Fibroblast of gingiva (primary cell): ENCODE results near the gene CADPS2.
A peak's percentile ranks its signal among the peaks of the same experiment; 100 is the strongest.

ENCODE experiments used
- DNase-seq: peaks from one replicate; pipeline ENCODE4 v3.0.0-alpha.2; 2011; ENCODE audit warnings: low read depth

The CADPS2 gene

GRCh38 chr7:122521767-122522166 lies 364.5 kb downstream of the CADPS2 start:
- no peak for DNase-seq

DNA sequence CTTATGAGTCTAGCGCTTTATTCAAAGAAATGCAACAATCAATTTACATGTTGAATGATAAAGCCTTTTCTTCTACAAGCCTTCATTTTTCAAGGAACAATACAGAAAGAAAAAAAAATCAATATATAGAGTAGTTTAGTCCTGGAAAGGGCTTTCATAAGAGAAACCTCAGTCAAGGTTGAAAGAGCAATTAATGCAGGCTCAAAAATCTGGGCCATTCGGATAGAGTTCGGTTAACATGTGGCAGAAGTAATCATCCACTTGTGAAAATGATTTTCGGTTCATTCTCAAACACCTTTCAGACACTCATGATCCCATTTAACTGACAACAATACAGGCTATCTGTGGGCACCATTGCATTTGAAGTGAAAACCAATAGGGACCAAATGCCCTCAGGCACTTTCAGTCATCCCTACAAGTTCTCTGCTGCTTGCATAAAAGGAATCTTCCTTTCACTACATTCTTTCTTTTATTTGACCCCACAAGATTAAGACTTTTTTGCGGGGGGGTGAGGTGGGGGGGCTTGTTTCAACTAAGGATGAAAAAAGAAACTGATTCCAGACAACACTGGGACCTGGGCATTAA lies 365.2 kb downstream of the CADPS2 start:
- no peak for DNase-seq

GRCh38 chr7:122518488-122518887 lies 367.8 kb downstream of the CADPS2 start:
- no peak for DNase-seq

DNA sequence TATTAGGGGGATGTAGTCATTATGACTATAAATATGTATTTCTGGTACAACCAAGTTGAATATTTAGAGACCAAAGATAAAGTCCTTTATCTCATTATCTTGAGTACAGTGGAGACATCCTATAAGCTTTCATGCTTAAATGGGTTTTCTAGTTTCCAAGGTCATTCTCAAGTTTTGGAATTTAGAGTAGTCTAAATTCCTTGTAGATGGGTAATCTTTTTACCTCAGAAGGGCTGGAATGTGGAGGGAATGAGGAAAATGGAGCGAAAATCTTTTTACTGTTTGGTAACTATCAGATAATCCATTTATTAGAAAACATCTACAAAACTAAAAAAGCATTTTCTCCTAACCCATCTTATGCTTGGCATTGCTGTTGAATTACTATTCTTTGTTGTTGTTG lies 368.7 kb downstream of the CADPS2 start:
- no peak for DNase-seq

GRCh38 chr7:122515404-122515803 lies 370.9 kb downstream of the CADPS2 start:
- no peak for DNase-seq

DNA sequence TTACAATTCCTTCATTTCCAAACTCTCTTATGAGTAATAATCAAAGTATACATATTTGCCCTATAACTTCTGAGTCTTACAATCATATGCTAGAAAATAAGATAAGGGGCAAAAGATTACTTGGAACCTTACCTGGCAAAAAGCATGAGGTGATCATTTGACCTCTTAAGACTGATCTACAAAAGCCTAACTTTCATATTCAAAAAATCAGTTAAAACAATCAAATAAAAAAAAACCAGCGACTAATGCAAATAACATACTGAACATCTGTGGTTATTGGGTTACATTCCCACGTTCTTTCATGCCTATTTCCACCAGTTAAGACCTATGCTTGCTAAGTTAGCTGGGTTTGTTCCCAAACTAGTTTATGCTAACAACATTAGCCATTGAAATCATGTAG lies 375.0 kb downstream of the CADPS2 start:
- no peak for DNase-seq

DNA sequence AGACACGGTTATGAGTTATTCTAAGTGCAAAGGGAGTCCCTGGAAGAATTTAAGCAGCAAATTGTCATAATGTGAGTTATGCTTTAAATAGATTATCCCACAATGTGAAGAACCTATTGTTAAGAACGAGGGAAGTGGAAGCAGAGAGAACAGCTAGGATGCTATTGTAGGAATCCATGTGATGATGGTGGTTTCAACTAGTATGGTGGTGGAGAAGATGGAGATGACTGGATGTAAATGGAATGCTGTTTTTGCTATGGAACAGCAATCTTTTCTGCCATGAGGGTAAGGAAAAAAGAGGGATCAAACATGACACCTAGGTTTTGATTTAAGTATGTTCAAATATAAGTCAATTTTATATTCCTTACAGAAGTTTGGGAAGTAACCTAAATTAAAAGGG lies 378.7 kb downstream of the CADPS2 start:
- DNase-seq = no peak

DNA sequence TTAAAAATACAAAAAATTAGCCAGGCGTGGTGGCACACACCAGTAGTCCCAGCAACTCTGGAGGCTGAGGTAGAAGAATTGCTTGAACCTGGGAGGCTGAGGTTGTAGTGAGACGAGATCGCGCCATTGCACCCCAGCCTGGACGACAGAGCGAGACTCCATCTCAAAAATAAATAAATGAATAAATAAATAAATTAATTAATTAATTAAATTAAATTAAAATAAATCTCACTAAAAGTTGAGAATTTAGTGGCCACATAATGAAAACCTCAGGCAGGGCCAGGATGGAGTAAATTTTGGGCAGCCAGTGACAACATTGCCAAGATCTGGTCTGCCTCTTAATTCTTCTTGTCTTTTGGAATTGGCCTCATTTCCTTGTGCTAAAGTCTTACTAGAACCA lies 394.3 kb downstream of the CADPS2 start:
- no peak for DNase-seq

- no peak for DNase-seq
Measured at GRCh38 chr7:122488241-122488640, 398.0 kb downstream of the CADPS2 start.

- no peak for DNase-seq
Measured at GRCh38 chr7:122487131-122487530, 399.1 kb downstream of the CADPS2 start.

GRCh38 chr7:122485856-122486255 lies 400.4 kb downstream of the CADPS2 start:
- DNase-seq = peak; percentile 30

DNA sequence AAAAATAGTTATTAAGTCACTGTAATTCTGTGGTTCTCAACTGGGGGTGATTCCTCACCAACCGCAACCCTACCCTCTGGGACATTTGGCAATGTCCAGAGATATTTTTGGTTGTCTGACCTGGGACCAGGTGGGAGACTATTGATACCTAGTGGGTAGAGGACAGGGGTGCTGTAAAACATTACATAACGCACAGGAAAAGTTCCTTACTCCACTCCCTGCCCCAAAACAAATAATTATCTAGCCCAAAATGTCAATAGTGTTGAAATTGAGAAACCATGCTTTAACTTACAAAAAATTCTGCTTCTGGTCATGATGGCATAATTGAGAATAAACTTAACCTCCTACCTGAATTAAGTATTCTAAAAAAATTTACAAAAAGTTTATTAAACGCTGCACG lies 404.0 kb downstream of the CADPS2 start:
- DNase-seq = no peak

DNA sequence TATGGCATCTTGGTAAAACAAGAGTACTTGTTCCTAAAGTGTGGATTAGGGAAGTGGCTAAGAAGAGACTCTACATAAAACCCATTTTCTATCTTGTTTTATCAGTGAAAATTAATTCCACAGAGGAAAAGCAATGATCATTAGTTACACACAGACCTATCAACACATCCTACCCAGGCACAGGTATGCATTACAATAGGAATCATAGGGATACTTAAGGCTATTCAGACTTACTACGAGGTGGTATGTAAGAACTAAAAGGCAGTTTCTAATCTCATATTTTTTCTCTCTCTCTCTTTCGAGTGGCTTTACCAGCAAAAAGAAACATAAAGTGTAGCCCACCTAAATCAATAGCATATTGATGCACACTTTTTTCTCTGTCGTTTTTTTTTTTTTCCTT lies 415.4 kb downstream of the CADPS2 start:
- DNase-seq = no peak

GRCh38 chr7:122468945-122469344 lies 417.3 kb downstream of the CADPS2 start:
- no peak for DNase-seq

DNA sequence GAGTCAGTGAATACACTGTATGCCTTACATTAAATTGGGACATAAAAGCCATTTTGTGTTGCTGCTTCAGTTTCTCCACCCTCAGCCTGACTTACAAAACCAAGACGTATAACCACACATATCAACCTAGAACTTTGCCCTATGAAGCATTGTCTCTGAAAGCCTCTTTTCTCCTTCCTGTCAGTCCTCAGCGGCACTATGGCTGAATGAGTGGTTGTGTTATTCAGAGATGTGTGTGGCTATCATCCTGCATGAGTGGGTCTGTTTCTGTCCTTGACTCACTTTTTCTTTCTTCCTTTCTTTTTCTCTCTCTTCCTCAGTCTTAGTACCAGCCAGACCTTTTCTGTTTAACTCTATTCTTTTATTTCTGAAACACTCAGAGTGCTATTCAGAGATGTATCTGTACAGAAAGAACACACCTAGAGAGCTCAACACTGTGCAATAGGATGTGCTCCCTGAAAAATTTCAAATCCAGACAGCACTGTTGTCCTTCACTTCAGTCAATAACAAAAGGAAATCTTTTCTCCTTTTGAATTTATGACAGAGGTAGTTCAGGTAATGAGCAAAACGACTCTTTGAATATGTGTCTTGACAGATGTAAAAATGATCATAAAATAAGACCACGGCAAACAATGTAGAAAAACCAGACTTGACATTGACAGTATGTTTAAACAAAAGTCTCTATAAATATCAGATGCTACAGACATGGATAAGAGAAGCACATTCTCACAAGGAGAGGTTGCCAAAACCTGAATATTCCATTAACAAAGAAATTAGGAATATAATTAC lies 418.4 kb downstream of the CADPS2 start:
- no peak for DNase-seq

GRCh38 chr7:122465296-122465695 lies 421.0 kb downstream of the CADPS2 start:
- DNase-seq = no peak

- DNase-seq = no peak
Measured at GRCh38 chr7:122463631-122464030, 422.6 kb downstream of the CADPS2 start.

GRCh38 chr7:122460936-122461335 lies 425.3 kb downstream of the CADPS2 start:
- no peak for DNase-seq

DNA sequence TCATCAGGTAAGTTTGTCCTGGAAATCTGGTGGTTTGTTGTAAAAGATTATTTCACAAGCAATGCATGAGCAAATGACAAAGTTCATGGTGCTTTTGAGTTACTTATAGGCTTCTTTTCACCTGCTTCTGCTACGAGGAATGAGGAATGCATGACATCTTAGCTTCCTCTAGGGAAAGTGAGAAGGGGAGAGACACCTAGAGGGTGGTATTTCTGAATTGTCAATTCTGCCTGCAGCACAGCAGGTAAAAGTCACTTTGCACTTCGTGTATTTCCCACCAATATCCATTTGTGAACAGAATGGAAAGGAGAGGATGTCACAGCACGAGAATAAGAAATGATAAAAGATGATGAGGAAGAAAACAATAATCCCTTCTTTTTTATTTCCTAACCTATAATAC lies 428.3 kb downstream of the CADPS2 start:
- DNase-seq = no peak

DNA sequence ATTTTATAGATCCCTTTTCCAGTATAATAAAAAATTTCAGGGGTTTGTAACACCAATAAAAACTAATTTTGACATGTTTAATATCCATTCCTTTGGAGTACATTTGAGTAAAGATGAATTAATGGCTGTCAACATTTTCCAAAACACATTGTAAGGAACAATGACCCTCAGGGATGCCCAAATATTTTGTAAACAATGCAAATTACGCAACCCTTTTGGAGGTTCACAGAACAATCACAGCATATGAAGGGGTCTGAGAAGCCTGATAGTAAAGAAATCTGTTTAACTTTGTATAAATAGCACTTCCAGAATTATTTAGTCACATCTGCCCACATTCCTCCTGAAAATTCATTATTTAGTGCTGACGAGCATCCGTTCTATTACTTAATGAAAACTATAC lies 428.9 kb downstream of the CADPS2 start:
- no peak for DNase-seq

GRCh38 chr7:122454776-122455507 lies 431.3 kb downstream of the CADPS2 start:
- DNase-seq = no peak

DNA sequence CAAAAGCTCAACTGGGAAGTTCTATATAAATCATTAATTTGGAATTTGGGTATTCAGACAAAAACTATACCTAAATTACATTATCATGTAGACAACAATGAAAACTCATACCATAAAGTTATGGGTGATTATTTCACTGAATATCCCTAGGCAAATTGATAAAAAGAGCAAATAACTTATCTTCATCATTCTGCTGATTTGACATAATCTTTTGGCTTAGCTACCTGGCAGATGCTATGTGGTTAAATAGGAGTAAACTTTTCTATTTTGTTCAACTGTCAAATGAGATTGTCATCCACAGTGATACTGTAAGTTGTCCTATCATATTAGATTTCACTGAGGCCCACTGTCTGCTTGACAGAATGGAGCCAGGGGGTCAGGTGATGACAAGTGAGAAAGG lies 432.8 kb downstream of the CADPS2 start:
- DNase-seq = no peak

DNA sequence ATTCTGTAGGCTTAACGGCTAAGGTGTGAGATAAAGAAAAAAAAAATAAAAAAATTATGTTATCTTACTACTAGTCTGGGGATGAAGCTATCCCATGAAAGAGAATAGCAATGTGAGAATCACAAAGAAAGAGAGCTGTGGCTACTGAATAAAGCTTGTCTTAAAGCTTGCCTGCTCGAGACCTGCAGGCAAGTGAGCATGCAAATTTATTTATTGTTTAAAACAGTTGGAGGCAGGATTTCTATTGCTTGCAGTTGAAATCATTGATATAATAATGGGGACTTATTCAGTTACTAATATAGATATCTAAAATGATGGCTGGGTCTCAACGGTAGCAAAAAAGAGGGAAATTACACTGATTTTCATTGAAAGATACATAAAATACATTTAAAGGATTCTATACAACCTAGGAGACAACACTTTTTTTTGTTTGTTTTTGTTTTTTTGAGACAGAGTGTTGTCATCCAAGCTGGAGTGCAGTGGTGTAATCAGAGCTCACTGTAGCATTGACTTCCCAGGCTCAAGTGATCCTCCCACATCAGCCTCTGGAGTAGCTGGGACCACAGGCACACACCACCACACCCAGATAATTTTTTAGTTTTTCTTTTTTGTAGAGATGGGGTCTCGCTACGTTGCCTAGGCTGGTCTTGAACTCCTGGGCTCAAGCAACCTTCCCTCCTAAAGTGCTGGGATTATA lies 437.2 kb downstream of the CADPS2 start:
- no peak for DNase-seq
